ENCODE measurements around the gene GABRG3.

DNA sequence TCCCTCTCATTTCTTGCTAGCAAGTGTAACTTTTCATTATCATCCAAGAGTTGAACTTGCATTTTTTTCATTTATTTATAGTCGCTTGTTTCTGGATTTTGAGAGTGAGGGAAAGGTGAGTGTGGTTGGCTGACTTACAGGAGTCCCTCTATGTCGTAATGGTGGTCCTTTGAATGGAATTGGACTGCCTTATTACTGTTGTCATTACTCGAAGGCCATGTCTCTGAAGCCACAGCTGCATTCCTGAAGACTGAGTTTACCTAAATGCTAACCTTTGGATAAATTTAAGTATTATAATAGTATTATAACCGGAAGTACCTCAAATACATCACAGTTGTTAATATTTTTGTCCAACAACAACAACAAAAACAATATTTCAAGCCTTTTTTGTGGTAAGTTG lies 488.9 kb downstream of the GABRG3 start:
- no peak for TF ChIP-seq POLR2A (IDR thresholded peaks at IDR 0.05; ENCODE audit: low read depth, low read length)
- TF ChIP-seq TAF1 (IDR thresholded peaks at IDR 0.05; ENCODE audit: low read depth, low read length), result no peak
- no peak for TF ChIP-seq POLR2AphosphoS5 (IDR thresholded peaks at IDR 0.05; ENCODE audit: low read depth, low read length)

Data from GM12891 (cell line).